Large intestine (tissue), 3 donors: ENCODE measurements around the gene QKI. TPM values are rescaled to one million over a fixed set of nuclear protein-coding genes. Genes with fewer than 3 reads are reported as not detected.
"Not testable (repeated sequence)": the region's sequence is repeated elsewhere in the genome, so short reads cannot be mapped to it uniquely, and the experiment has no call there.

Experiments used
- DNase-seq, 2 donors: peaks; one replicate each; pipeline versions ENCODE4 v3.0.0 to v3.0.0-alpha.2; 2013
- H3K27ac ChIP-seq: one replicate; pipeline ENCODE4 v1.5.1; 2013; ENCODE audit warnings: low read length
- H3K27me3 ChIP-seq: 2 replicates; pipeline ENCODE4 v1.6.1; 2013; ENCODE audit warnings: low read length; ENCODE audit not compliant: control insufficient read depth, insufficient read depth
- H3K36me3 ChIP-seq: 2 replicates; pipeline ENCODE4 v1.6.1; 2013; ENCODE audit warnings: low read length; ENCODE audit not compliant: control insufficient read depth, insufficient read depth
- H3K4me1 ChIP-seq: one replicate; pipeline ENCODE4 v1.6.1; 2013; ENCODE audit warnings: low read length; ENCODE audit not compliant: control insufficient read depth, insufficient read depth
- H3K4me3 ChIP-seq: one replicate; pipeline ENCODE4 v1.5.1; 2013; ENCODE audit warnings: low read length
- H3K9me3 ChIP-seq: one replicate; pipeline ENCODE4 v1.6.1; 2013; ENCODE audit warnings: mild to moderate bottlenecking, low read depth, low read length, moderate library complexity; ENCODE audit not compliant: control insufficient read depth
- WGBS: methylation state at CpG from one replicate; pipeline ENCODE4 v1.1.5; 2013; ENCODE audit warnings: low lambda C conversion rate; ENCODE audit not compliant: insufficient coverage; 5-methylcytosine and 5-hydroxymethylcytosine counted together
- polyA plus RNA-seq: library from polyadenylated mRNA; unstranded; fragments of 120-200 nt; gene quantifications from one replicate; pipeline ENCODE4 v1.2.1, GENCODE V29; 2013

QKI gene
- polyA plus RNA-seq, 1 donor, result 30.2 TPM

- Histone ChIP-seq H3K36me3 (no peaks in the 10 kb centered on the region), H3K27me3 (no peaks in the 10 kb centered on the region), H3K27ac (no peak overlapping the region), H3K9me3 (peaks cover 11% of the 10 kb centered on the region), H3K4me1 (no peaks in the 10 kb centered on the region), H3K4me3 (no peak overlapping the region)
- WGBS, result 100% methylated on average over 1 of the region's 6 CpGs
- DNase-seq, result no peak
These were observed 172.4 kb downstream of the QKI start for GRCh38 chr6:163586888-163587287.

- no peak for DNase-seq
- H3K4me1 ChIP-seq, result no peaks in the 10 kb centered on the region
- no peak overlapping the region for H3K4me3 ChIP-seq
- peaks cover 11% of the 10 kb centered on the region for H3K9me3 ChIP-seq
- H3K36me3 ChIP-seq, result no peaks in the 10 kb centered on the region
- H3K27ac ChIP-seq, result no peak overlapping the region
- WGBS, result no CpG with 5 or more reads among the region's 22 CpGs
- no peaks in the 10 kb centered on the region for H3K27me3 ChIP-seq
These were observed 173.9 kb downstream of the QKI start for GRCh38 chr6:163588220-163588919.

- no peak for DNase-seq
- Histone ChIP-seq H3K27ac (no peak overlapping the region), H3K4me3 (no peak overlapping the region), H3K4me1 (no peaks in the 10 kb centered on the region), H3K36me3 (no peaks in the 10 kb centered on the region), H3K27me3 (no peaks in the 10 kb centered on the region), H3K9me3 (peaks cover 11% of the 10 kb centered on the region)
- 100% methylated on average over 2 of the region's 5 CpGs for WGBS
These were observed 174.9 kb downstream of the QKI start for GRCh38 chr6:163589387-163589786.

- not testable (repeated sequence) for H3K27me3 ChIP-seq, DNase-seq, H3K27ac ChIP-seq, H3K4me3 ChIP-seq, H3K36me3 ChIP-seq, H3K4me1 ChIP-seq
- peaks cover 11% of the 10 kb centered on the region for H3K9me3 ChIP-seq
- no CpG with 5 or more reads among the region's 9 CpGs for WGBS
These were observed 175.6 kb downstream of the QKI start for GRCh38 chr6:163590132-163590531.

- Histone ChIP-seq H3K36me3 (no peaks in the 10 kb centered on the region), H3K4me3 (no peak overlapping the region), H3K27ac (no peak overlapping the region), H3K27me3 (no peaks in the 10 kb centered on the region), H3K9me3 (peaks cover 11% of the 10 kb centered on the region), H3K4me1 (no peaks in the 10 kb centered on the region)
- DNase-seq, result no peak
- 100% methylated on average over 2 of the region's 3 CpGs for WGBS
These were observed 178.4 kb downstream of the QKI start for GRCh38 chr6:163592872-163593271.

- H3K4me3 ChIP-seq, result no peak overlapping the region
- 80% methylated on average over 2 of the region's 2 CpGs for WGBS
- H3K4me1 ChIP-seq, result no peaks in the 10 kb centered on the region
- no peak overlapping the region for H3K27ac ChIP-seq
- no peaks in the 10 kb centered on the region for H3K36me3 ChIP-seq
- H3K9me3 ChIP-seq, result peaks cover 3% of the 10 kb centered on the region
- H3K27me3 ChIP-seq, result no peaks in the 10 kb centered on the region
- no peak for DNase-seq
These were observed 181.7 kb downstream of the QKI start for GRCh38 chr6:163596174-163596573.

GRCh38 chr6:163599136-163599535 lies 184.6 kb downstream of the QKI start:
- Histone ChIP-seq H3K27me3 (no peaks in the 10 kb centered on the region), H3K9me3 (no peaks in the 10 kb centered on the region), H3K36me3 (no peaks in the 10 kb centered on the region), H3K4me3 (no peak overlapping the region), H3K4me1 (no peaks in the 10 kb centered on the region), H3K27ac (no peak overlapping the region)
- DNase-seq, result no peak

GRCh38 chr6:163599684-163600083 lies 185.2 kb downstream of the QKI start:
- whole genome bisulfite sequencing, result no CpG with 5 or more reads among the region's 2 CpGs
- H3K27me3 ChIP-seq, result no peaks in the 10 kb centered on the region

GRCh38 chr6:163600331-163600730 lies 185.8 kb downstream of the QKI start:
- no CpG with 5 or more reads among the region's 5 CpGs for WGBS
- Histone ChIP-seq H3K4me1 (no peaks in the 10 kb centered on the region), H3K36me3 (no peaks in the 10 kb centered on the region), H3K27me3 (no peaks in the 10 kb centered on the region), H3K9me3 (no peaks in the 10 kb centered on the region), H3K27ac (no peak overlapping the region), H3K4me3 (no peak overlapping the region)
- DNase-seq, result no peak

More at GRCh38 chr6:163599684-163600083, 185.2 kb downstream of the QKI start:
- no peaks in the 10 kb centered on the region for H3K4me1 ChIP-seq
- DNase-seq, result no peak
- no peaks in the 10 kb centered on the region for H3K36me3 ChIP-seq
- H3K9me3 ChIP-seq, result no peaks in the 10 kb centered on the region
- no peak overlapping the region for H3K27ac ChIP-seq
- no peak overlapping the region for H3K4me3 ChIP-seq

GRCh38 chr6:163600781-163601180 lies 186.3 kb downstream of the QKI start:
- WGBS, result no CpG with 5 or more reads among the region's 9 CpGs
- Histone ChIP-seq H3K4me3 (no peak overlapping the region), H3K9me3 (no peaks in the 10 kb centered on the region), H3K27me3 (no peaks in the 10 kb centered on the region), H3K27ac (no peak overlapping the region), H3K36me3 (no peaks in the 10 kb centered on the region), H3K4me1 (no peaks in the 10 kb centered on the region)
- no peak for DNase-seq

- no peak for DNase-seq
- Histone ChIP-seq H3K4me3 (no peak overlapping the region), H3K36me3 (no peaks in the 10 kb centered on the region), H3K9me3 (no peaks in the 10 kb centered on the region), H3K27ac (no peak overlapping the region), H3K27me3 (no peaks in the 10 kb centered on the region), H3K4me1 (no peaks in the 10 kb centered on the region)
- WGBS, result no CpG with 5 or more reads among the region's 14 CpGs
These were observed 188.3 kb downstream of the QKI start for GRCh38 chr6:163602851-163603250.
